HG02884 (cell line): ENCODE measurements around the gene AKTIP.
"Not testable (repeated sequence)": the region's sequence is repeated elsewhere in the genome, so short reads cannot be mapped to it uniquely, and the experiment has no call there.

ENCODE experiments used
- ATAC-seq: cut with Tn5 transposase; IDR thresholded peaks from one replicate; pipeline ENCODE4 v1.9.1; 2021; ENCODE audit warnings: mild to moderate bottlenecking, moderate library complexity; ENCODE audit not compliant: unreplicated experiment

Gene AKTIP

DNA sequence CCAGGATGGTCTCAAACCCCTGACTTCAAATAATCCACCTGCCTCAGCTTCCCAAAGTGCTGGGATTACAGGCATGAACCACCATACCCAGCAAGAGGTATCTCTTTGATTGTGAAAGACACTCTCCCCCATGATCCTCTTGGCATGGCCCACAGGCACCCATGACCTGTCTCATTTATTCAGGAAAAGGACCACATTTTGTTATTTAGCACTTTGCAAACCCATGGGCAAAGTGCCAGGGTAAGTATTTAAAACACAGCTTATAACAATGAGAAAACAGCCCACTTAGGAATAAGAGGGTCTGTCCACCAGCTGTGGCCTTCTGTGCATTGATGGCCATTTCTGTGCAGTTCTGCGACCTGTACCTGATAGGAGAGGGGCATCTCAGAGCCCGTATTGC, 12.8 kb upstream of the AKTIP start:
- no peak for ATAC-seq

DNA sequence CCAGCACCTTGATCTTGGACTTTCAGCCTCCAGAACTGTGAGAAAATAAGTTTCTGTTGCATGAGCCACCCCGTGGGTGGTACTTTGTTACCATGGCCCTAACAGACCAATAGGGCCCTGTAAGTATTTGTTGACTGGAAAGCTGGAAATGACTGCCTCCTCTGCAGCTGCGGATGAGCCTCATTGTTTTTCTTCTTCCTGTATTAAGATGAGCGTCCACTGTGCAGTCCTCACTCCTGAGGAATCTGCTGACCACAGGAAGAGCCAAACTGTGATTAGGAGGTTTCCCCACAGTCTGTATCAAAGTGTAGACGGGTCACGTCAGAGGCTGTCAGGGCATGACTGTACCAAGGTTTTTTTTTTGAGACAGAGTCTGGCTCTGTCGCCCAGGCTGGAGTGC, 12.2 kb upstream of the AKTIP start:
- ATAC-seq, result no peak

GRCh38 chr16:53512795-53513194, 9.8 kb upstream of the AKTIP start:
- ATAC-seq, result not testable (repeated sequence)

DNA sequence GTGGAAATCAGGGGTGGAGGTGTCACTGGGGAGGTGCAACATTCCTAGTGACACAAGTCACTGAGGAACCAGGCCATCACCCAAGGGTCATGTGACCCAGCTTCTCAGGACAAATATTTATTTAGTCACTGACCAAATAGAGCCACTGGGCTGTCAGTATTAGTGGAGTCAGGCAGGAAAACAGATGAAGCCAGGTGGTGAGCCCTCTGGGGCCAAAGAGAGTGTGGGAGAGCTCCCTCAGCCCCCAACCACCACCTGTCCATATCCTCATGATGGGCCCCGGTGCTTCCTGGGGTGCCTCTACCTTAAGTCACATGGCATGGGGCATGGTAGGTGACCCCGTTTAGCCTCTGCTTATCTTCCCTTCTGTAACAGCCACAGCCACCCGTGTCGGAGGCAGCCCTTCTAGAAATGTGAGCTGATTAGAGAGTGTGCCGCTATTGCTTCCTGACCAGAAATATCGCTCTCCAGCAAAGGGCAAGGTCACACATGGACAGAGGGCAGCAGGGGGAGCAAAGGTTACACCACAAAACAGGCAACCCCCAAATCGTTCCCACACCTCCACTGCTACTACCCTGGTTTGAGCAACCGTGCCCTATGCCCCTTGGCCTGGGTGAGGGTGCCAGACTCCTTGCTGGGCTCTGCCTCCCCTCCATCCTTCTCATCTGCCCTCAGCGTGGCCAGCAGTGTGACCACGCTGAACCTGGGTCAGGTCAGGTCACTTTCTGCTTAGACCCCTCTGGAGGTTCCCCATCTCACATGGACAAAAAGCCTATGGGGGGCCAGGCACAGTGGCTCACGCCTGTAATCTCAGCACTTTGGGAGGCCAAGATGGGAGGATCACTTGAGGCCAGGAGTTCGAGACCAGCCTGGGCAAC, 8.6 kb upstream of the AKTIP start:
- no peak for ATAC-seq

GRCh38 chr16:53511084-53511402, 8.0 kb upstream of the AKTIP start:
- no peak for ATAC-seq

- peak; percentile 14 for ATAC-seq
These were observed 7.7 kb upstream of the AKTIP start for GRCh38 chr16:53510704-53511070.

DNA sequence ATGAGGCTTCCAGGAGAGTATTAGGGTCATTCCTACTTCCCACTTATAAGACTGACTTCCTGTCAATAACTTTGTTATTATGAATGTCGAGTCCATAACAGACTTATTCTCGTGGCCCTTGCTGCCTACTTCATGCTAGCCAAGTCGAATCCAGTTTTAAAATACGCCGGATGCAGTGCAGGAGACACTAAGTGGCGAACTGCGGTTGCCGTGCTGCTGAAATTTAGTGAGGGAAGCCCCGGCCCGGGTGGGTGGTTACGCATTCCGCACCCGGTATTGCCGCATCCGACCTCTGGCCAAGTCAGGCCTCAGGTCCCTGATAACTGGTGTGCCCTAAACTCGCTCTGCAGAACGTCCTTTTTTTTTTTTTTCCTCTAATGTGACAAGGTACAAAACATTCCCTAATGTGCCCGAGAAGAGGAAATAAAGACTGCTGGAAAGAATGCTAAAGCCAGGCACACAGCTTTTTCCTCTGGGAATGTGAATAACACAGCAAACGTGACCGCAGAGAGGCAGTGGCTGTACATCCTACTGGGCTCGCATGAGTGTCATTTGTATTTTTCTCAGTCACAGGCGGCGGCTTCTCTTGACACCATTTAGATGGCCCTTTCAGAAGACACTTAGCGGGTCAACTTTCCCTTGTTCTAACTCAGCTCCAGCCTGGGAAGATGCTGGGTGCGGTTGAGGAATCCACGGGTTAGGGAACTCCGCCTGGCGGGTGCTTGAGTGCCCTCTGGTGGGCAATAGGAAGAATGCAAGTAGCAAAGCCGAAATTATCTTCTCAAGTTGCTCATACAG, 7.1 kb upstream of the AKTIP start:
- ATAC-seq, result peak; percentile 67

DNA sequence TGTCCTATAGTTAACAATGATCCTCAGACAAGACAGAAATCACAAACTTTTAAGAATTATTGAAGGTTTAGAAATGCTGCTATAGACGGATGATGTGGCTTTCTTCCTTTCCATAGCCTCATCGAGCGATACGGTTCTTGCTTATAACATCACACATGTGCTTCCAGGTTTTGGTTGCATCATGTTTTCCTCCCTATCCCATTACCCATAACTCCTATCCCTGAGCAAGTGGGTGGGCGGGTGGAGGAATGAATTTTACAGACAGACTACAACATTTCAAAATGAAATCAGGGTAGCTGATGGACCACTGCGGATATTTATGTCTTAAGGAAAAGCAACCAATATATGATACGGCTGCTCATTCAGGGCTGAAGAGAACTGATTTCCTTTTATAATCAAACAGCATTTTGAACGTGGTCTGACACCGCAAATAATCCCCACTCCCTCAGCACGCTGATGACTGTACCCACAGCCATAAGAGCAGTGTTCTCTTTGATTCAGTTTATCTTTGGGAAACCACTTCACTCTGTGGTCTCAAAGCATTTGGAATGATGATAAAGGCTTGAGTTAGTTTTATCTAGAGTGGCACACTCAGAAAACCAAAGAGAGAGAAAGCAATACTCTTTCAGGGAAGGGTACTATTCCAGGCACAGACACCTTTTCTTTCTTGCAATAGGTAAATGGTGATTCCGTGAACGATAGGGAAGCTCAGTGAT, 4.6 kb upstream of the AKTIP start:
- no peak for ATAC-seq

DNA sequence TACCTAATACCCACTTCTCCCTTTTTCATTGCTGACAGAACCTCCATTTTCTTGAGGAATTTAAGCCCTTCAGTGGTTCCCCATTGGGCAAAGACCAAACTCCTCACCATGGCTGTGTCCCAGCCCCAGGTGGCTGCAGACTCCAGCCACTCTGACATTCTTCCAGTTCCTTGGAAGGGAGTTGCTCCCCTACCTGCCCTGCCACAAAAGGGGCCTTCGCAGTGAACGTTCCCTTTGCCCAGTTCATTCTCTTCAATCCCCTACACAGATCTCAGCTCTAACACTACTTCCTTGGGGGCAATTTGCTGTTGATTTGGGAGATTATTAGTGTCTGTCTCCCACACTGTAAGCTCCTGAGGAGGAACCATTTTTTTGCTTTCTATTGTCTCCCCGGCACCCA, 3.2 kb upstream of the AKTIP start:
- no peak for ATAC-seq

- ATAC-seq, result no peak
These were observed 1.7 kb upstream of the AKTIP start for GRCh38 chr16:53504665-53505064.

- no peak for ATAC-seq
These were observed 1.1 kb upstream of the AKTIP start for GRCh38 chr16:53503991-53504663.

DNA sequence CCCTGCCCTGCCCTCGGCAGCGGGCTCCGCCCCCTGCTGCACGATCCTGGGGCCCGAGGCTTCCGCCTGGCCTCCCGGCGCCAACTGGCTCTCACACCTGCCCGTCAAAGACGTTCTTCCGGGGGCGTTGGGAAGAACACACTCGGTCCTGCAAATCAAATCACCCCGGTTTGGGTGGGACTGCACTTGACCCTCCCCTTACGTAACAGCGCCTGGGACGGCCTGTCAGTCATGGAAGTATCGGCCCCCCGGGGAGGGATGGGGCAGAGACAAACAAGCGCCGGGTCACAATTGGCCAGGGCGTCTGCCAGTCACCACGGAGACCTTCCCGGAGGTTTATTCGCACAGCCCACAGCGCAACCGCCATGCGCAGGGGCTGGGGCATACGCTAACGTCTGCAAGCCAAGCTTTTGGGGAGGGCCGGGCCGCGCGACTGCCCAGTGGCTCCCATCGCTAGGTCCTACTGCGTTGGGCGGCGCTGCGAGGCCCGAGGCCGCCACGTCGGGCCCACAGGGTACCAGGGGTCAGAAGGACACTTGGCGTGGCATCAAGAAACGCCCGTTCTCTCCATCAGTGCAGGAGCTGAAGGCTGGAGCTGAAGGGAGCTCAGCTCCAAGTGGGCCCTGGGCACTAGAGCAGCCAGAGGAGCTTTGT, 388 bp upstream of the AKTIP start:
- ATAC-seq, result peak; percentile 95

GRCh38 chr16:53501216-53501859, 1.7 kb downstream of the AKTIP start:
- ATAC-seq, result no peak

GRCh38 chr16:53498984-53499383, 4.0 kb downstream of the AKTIP start:
- no peak for ATAC-seq

GRCh38 chr16:53495325-53495724, 7.7 kb downstream of the AKTIP start:
- no peak for ATAC-seq

- ATAC-seq, result no peak
These were observed 8.4 kb downstream of the AKTIP start for GRCh38 chr16:53494636-53495035.

DNA sequence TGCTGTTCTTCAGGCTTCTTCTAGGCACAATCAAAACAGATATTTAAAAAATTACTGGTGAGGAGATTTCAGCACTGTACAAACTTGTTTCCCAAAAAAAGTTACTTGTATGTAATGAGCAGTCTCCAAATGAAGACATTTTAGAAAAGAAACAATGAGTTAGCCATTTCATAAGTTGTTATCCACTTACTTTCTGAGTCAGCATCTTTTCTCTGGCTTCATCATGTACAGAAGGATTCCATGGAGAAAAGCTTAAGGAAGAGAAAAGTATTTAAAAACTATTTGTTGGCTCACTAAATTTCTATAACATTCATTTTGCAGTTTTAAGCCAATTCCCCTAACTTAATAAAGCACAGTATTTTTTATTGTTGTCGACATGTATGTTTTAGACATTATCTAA, 10.5 kb downstream of the AKTIP start:
- no peak for ATAC-seq

GRCh38 chr16:53489755-53490154, 13.3 kb downstream of the AKTIP start:
- no peak for ATAC-seq

GRCh38 chr16:53486230-53486629, 16.8 kb downstream of the AKTIP start:
- no peak for ATAC-seq

GRCh38 chr16:53484542-53484941, 18.5 kb downstream of the AKTIP start:
- no peak for ATAC-seq
